K562 (cell line): ENCODE measurements around the gene ATP2A3. TPM values are rescaled to one million over a fixed set of nuclear protein-coding genes. Genes with fewer than 3 reads are reported as not detected.

Experiments
- ATF3 ChIP-seq, 2 experiments: fragments of 450-650 bp in 1 of 2; sonication (generic) in 1 of 2; formaldehyde crosslinking in 1 of 2; IDR thresholded peaks in 1 of 2; conservative IDR thresholded peaks in 1 of 2; 2 replicates each; pipeline versions ENCODE4 v1.6.1 to v1.8.1; 2016 to 2023; ENCODE audit warnings: mild to moderate bottlenecking in 2 of 2, moderate library complexity in 2 of 2, inconsistent platforms in 1 of 2, missing genetic modification reagents in 1 of 2
- ATF7 ChIP-seq: fragments of 450-650 bp; IDR thresholded peaks from 2 replicates; pipeline ENCODE4 v1.7.1; 2014; ENCODE audit warnings: mild to moderate bottlenecking, moderate library complexity
- CBFA2T2 ChIP-seq: fragments of 450-650 bp; conservative IDR thresholded peaks from 2 replicates; pipeline ENCODE4 v1.6.1; 2017; ENCODE audit warnings: mild to moderate bottlenecking
- CXXC5 ChIP-seq: fragments of 250-450 bp; sonication (Bioruptor Pico); IDR thresholded peaks from 2 replicates; pipeline ENCODE4 v1.8.0; 2022; ENCODE audit warnings: inconsistent platforms, mild to moderate bottlenecking, moderate library complexity
- DPF2 ChIP-seq: fragments of 450-650 bp; IDR thresholded peaks from 2 replicates; pipeline ENCODE4 v1.6.1; 2016
- EP400 ChIP-seq: fragments of 450-650 bp; IDR thresholded peaks from 2 replicates; pipeline ENCODE4 v1.6.1; 2017; ENCODE audit warnings: antibody characterized with exemption, mild to moderate bottlenecking, moderate library complexity
- FOSL1 ChIP-seq: fragments of 200-800 bp; sonication (Bioruptor generic); conservative IDR thresholded peaks from 2 replicates; pipeline ENCODE4 v1.6.1; 2016; ENCODE audit warnings: missing genetic modification characterization, missing compliant biosample characterization
- LEF1 ChIP-seq: fragments of 450-650 bp; IDR thresholded peaks from 2 replicates; pipeline ENCODE4 v1.6.1; 2016; ENCODE audit warnings: mild to moderate bottlenecking
- MLLT1 ChIP-seq, 2 experiments: fragments of 450-650 bp; IDR thresholded peaks; 2 replicates each; pipeline ENCODE4 v1.6.1; 2016
- MTA1 ChIP-seq: fragments of 450-650 bp; IDR thresholded peaks from 2 replicates; pipeline ENCODE4 v1.6.1; 2017; ENCODE audit warnings: borderline replicate concordance
- NFE2 ChIP-seq: IDR thresholded peaks from 2 replicates; pipeline ENCODE4 v1.6.1; 2014; ENCODE audit warnings: antibody characterized with exemption, low read depth
- NFIC ChIP-seq: fragments of 450-650 bp; IDR thresholded peaks from 2 replicates; pipeline ENCODE4 v1.6.1; 2017; ENCODE audit warnings: mild to moderate bottlenecking, inconsistent platforms
- PKNOX1 ChIP-seq: fragments of 450-650 bp; IDR thresholded peaks from 2 replicates; pipeline ENCODE4 v1.6.1; 2016
- RBFOX2 ChIP-seq: fragments of 200-400 bp; formaldehyde crosslinking; IDR thresholded peaks from 2 replicates; pipeline ENCODE4 v1.6.1; 2017; ENCODE audit warnings: low read depth, mild to moderate bottlenecking, low read length, moderate library complexity
- STAT6 ChIP-seq: sonication (generic); formaldehyde crosslinking; IDR thresholded peaks from 2 replicates; pipeline ENCODE4 v1.8.1; 2023; ENCODE audit warnings: mild to moderate bottlenecking, missing genetic modification reagents
- YY1 ChIP-seq, 3 experiments: IDR thresholded peaks; 2 replicates each; pipeline ENCODE4 v1.6.1; 2011; ENCODE audit warnings: low read length in 2 of 3, mild to moderate bottlenecking in 2 of 3, moderate library complexity in 2 of 3, borderline replicate concordance in 1 of 3, control low read depth in 1 of 3, low read depth in 1 of 3; ENCODE audit not compliant: insufficient read depth in 3 of 3, insufficient replicate concordance in 2 of 3, control insufficient read depth in 1 of 3, insufficient read length in 1 of 3; ENCODE audit errors: extremely low read depth in 1 of 3
- ZBTB2 ChIP-seq: fragments of 450-650 bp; IDR thresholded peaks from 2 replicates; pipeline ENCODE4 v1.6.1; 2016; ENCODE audit warnings: antibody characterized with exemption
- ZEB2 ChIP-seq: fragments of 450-650 bp; IDR thresholded peaks from 2 replicates; pipeline ENCODE4 v1.6.1; 2016
- ZNF12 ChIP-seq: sonication (generic); formaldehyde crosslinking; IDR thresholded peaks from 2 replicates; pipeline ENCODE4 v1.4.0; 2020; ENCODE audit warnings: mild to moderate bottlenecking, missing genetic modification reagents
- ZNF24 ChIP-seq: fragments of 450-650 bp; IDR thresholded peaks from 2 replicates; pipeline ENCODE4 v1.6.1; 2016
- ZNF584 ChIP-seq: fragments of 200-800 bp; sonication (Bioruptor generic); IDR thresholded peaks from 2 replicates; pipeline ENCODE4 v1.6.1; 2016; ENCODE audit warnings: low read depth, mild to moderate bottlenecking, missing genetic modification characterization, missing compliant biosample characterization
- polyA plus RNA-seq, 8 experiments: library from polyadenylated mRNA; depleted of rRNA in 4 of 8; stranded (reverse) in 5 of 8; unstranded in 3 of 8; fragments of >200 nt; fragmentation: Nextera tagmentation in 2 of 8; fragmentation: Illumina TruSeq in 1 of 8; extraction: Ambion mirVana in 2 of 8; extraction: Trizol in 1 of 8; gene quantifications; 2 replicates each; pipeline versions ENCODE4 v1.2.1 to v1.2.3, GENCODE V29; 2011 to 2014; ENCODE audit warnings: inconsistent platforms in 1 of 8, missing spikeins in 1 of 8
- total RNA-seq, 7 experiments: library from RNA; depleted of rRNA in 6 of 7; stranded (reverse); fragments of >200 nt in 6 of 7; fragmentation: Illumina TruSeq in 2 of 7; extraction: Trizol in 2 of 7; gene quantifications; 2 replicates each; pipeline versions ENCODE4 v1.2.1 to v1.2.3, GENCODE V29; 2011 to 2021; ENCODE audit warnings: low replicate concordance in 1 of 7

The ATP2A3 gene
- total and polyA plus RNA-seq, 9 of the 15 experiments (the other 6 are each of a cell fraction or from before 2014, with no cell fraction given) = 0.65 to 103 (median 31.3) TPM

- peak; percentile 70; the same call in 1 of the 2 replicates for TF ChIP-seq ATF3 (IDR thresholded peaks at IDR 0.05)
- no peak for TF ChIP-seq ATF3 (CRISPR knock-in tag; conservative IDR thresholded peaks at IDR 0.05)
- TF ChIP-seq NFIC = peak; percentile 21; the same call in 1 of the 2 replicates
- 0 out of 2 replicates have a peak, but pooled peaks have one; percentile 20 for TF ChIP-seq RBFOX2
- peak; percentile 59; the same call in 1 of the 2 replicates for TF ChIP-seq ATF7
- TF ChIP-seq FOSL1 (tag) = peak; percentile 71
- no peak for TF ChIP-seq ZNF12 (CRISPR knock-in tag)
- peak; percentile 78 for TF ChIP-seq LEF1
- TF ChIP-seq DPF2 = peak; percentile 86
- TF ChIP-seq ZNF24 = peak; percentile 78; the same call in 1 of the 2 replicates
- peak; percentile 69; the same call in 1 of the 2 replicates for TF ChIP-seq CXXC5 (CRISPR knock-in tag)
- TF ChIP-seq EP400 = peak; percentile 57; the same call in 1 of the 2 replicates
- peak; percentile 21 to 25; a peak in 2 of 4 replicates for TF ChIP-seq MLLT1 (IDR thresholded peaks at IDR 0.05)
- TF ChIP-seq ZEB2 = peak; percentile 56; the same call in 1 of the 2 replicates
- TF ChIP-seq NFE2 = peak; percentile 39; the same call in 1 of the 2 replicates
- TF ChIP-seq ZBTB2 = peak; percentile 18; the same call in 1 of the 2 replicates
- TF ChIP-seq PKNOX1 = peak; percentile 44
- peak; percentile 61; the same call in 1 of the 2 replicates for TF ChIP-seq MTA1
- peak in 1 of 3 experiments; percentile 14 for TF ChIP-seq YY1 (IDR thresholded peaks at IDR 0.05; ENCODE audit: borderline replicate concordance in 1 of 3, control insufficient read depth in 1 of 3, extremely low read depth in 1 of 3, insufficient read depth in 3 of 3, insufficient read length in 1 of 3, insufficient replicate concordance in 2 of 3, low read depth in 1 of 3, low read length in 2 of 3)
- TF ChIP-seq STAT6 (CRISPR knock-in tag) = no peak
- TF ChIP-seq ZNF584 (CRISPR knock-in tag) = no peak
- peak; percentile 58 for TF ChIP-seq CBFA2T2
Observed at GRCh38 chr17:3968886-3969524, 4.8 kb upstream of the ATP2A3 start (continued).
